ENCODE measurements around the gene DNAJC22.

Gene DNAJC22

DNA sequence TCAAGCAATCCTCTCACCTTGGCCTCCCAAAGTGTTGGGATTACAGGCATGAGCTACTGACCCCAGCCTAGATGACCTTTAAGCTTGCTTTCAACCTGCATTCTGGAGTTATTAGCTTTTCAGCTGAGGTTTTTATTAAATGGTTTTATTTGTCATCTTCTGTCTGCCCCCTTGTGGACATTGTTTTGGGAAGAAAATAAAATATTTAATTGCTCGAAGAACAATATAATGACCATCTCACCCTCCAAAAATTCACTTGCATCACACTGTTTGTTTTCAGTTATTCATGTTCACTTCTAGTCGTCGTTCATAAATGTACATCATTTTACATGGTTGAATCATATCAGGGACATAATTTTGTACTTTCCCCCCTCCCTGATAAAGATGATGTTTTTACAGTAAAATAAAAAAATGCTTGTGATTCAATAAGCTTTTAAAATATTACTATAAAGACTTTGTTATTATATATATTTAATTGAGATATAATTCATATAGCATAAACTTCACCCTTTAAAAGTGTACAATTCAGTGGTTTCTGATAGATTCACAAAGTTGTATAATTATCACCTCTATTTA is 10.5 kb downstream of the DNAJC22 start:
- TF ChIP-seq, protein P1, sequence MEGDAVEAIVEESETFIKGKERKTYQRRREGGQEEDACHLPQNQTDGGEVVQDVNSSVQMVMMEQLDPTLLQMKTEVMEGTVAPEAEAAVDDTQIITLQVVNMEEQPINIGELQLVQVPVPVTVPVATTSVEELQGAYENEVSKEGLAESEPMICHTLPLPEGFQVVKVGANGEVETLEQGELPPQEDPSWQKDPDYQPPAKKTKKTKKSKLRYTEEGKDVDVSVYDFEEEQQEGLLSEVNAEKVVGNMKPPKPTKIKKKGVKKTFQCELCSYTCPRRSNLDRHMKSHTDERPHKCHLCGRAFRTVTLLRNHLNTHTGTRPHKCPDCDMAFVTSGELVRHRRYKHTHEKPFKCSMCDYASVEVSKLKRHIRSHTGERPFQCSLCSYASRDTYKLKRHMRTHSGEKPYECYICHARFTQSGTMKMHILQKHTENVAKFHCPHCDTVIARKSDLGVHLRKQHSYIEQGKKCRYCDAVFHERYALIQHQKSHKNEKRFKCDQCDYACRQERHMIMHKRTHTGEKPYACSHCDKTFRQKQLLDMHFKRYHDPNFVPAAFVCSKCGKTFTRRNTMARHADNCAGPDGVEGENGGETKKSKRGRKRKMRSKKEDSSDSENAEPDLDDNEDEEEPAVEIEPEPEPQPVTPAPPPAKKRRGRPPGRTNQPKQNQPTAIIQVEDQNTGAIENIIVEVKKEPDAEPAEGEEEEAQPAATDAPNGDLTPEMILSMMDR (IDR thresholded peaks at IDR 0.05; ENCODE audit: low read depth, low read length, missing control alignments) = peak; percentile 45
- no peak for DNase-seq (ENCODE audit: low read depth)
- H3K4me3 ChIP-seq (ENCODE audit: low read depth, low read length) = no peak overlapping the region

- DNase-seq (ENCODE audit: low read depth) = peak; percentile 61
- TF ChIP-seq, protein P1 (IDR thresholded peaks at IDR 0.05; ENCODE audit: low read depth, low read length, missing control alignments) = peak; percentile 79
- H3K4me3 ChIP-seq (ENCODE audit: low read depth, low read length) = no peak overlapping the region
Observed at GRCh38 chr12:49358483-49359141, 11.9 kb downstream of the DNAJC22 start.

DNA sequence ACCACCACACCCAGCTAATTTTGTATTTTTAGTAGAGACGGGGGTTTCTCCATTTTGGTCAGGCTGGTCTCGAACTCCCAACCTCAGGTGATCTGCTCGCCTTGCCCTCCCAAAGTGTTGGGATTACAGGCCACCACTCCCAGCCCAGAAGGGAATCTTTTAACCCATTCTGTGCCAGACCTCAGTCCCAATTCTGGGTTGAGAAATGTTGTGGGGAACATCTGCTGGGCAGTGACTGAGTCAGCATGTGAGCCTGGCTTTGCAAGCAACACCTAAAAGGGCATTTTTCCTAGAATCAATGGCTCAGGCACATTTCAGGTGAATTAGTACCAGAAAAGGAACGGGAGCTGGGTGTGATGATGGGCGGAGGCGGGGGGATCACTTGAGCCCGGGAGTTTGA is 13.0 kb downstream of the DNAJC22 start:
- DNase-seq (ENCODE audit: low read depth) = no peak
- TF ChIP-seq, protein P1 (IDR thresholded peaks at IDR 0.05; ENCODE audit: low read depth, low read length, missing control alignments) = no peak
- H3K4me3 ChIP-seq (ENCODE audit: low read depth, low read length) = no peak overlapping the region

DNA sequence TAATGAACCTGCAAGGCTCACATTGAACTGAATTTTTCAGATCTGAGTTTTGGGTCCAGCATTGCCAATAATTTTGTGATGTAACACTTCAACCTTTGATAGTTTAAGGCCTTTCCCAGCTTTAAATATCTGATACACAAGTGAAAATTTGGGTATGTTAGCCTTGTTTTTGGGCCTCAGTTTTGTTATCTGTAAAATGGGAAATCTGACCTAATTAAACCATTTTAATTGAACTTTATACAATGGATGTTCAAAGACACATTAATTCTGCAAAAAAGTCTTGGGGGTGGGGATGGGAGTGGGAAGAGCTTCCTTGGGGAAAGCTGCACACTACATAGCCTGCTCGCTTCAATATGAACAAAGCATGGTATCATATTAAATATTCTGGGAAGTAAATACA is 15.4 kb downstream of the DNAJC22 start:
- TF ChIP-seq, protein P1 (IDR thresholded peaks at IDR 0.05; ENCODE audit: low read depth, low read length, missing control alignments) = no peak
- no peak for DNase-seq (ENCODE audit: low read depth)
- no peak overlapping the region for H3K4me3 ChIP-seq (ENCODE audit: low read depth, low read length)

GRCh38 chr12:49364989-49365388 is 18.3 kb downstream of the DNAJC22 start:
- DNase-seq (ENCODE audit: low read depth) = no peak
- TF ChIP-seq, protein P1 (IDR thresholded peaks at IDR 0.05; ENCODE audit: low read depth, low read length, missing control alignments) = no peak
- H3K4me3 ChIP-seq (ENCODE audit: low read depth, low read length) = no peak overlapping the region

DNA sequence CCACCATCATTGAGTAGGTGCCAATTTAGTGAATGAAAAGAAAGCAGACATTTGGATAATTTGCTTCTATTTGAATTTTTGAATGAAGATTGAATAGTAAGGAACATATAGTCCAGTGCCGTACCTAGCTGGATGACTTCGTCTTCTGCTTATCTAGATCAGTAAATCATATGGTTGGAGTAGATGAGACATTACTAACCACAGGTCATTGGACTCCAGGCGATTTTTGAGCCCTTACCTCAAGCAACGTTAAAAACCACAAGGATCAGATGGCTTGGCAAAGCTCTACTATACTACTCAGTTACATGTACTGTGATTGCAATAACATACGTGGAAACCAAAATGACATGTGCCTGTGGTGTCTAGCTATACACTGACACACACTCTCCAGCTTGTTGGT is 18.9 kb downstream of the DNAJC22 start:
- TF ChIP-seq, protein P1 (IDR thresholded peaks at IDR 0.05; ENCODE audit: low read depth, low read length, missing control alignments) = no peak
- H3K4me3 ChIP-seq (ENCODE audit: low read depth, low read length) = peak overlapping the region; percentile 81; the same call in 1 of the 2 replicates
- no peak for DNase-seq (ENCODE audit: low read depth)
